ENCODE measurements around the gene SLIT1. TPM values are rescaled to one million over a fixed set of nuclear protein-coding genes. Genes with fewer than 3 reads are reported as not detected.

Gene SLIT1
- total RNA-seq, 4 donors from 2014 or later = 0.28 to 1.7 TPM; not detected in 2

GRCh38 chr10:97047788-97048187 lies 138.0 kb downstream of the SLIT1 start:
- TF ChIP-seq POLR2A (IDR thresholded peaks at IDR 0.05) (no peak), CTCF (IDR thresholded peaks at IDR 0.05) (no peak)
- no peaks in the 10 kb centered on the region for H3K27me3 ChIP-seq
- H3K9me3 ChIP-seq = no peaks in the 10 kb centered on the region
- H3K4me1 ChIP-seq = no peaks in the 10 kb centered on the region
- DNase-seq = no peak
- no peaks in the 10 kb centered on the region for H3K36me3 ChIP-seq
- no peak overlapping the region for H3K4me3 ChIP-seq
- H3K27ac ChIP-seq = no peak overlapping the region

GRCh38 chr10:97047083-97047736 lies 138.5 kb downstream of the SLIT1 start:
- Histone ChIP-seq H3K36me3 (no peaks in the 10 kb centered on the region), H3K4me1 (no peaks in the 10 kb centered on the region), H3K9me3 (no peaks in the 10 kb centered on the region), H3K4me3 (no peak overlapping the region), H3K27me3 (no peaks in the 10 kb centered on the region), H3K27ac (no peak overlapping the region)
- DNase-seq = no peak
- TF ChIP-seq POLR2A (IDR thresholded peaks at IDR 0.05) = no peak
- TF ChIP-seq CTCF (IDR thresholded peaks at IDR 0.05) = no peak

GRCh38 chr10:97046456-97047082 lies 139.2 kb downstream of the SLIT1 start:
- TF ChIP-seq POLR2A (IDR thresholded peaks at IDR 0.05) (no peak), CTCF (IDR thresholded peaks at IDR 0.05) (no peak)
- no peaks in the 10 kb centered on the region for H3K36me3 ChIP-seq
- no peaks in the 10 kb centered on the region for H3K4me1 ChIP-seq
- H3K4me3 ChIP-seq = no peak overlapping the region
- no peaks in the 10 kb centered on the region for H3K27me3 ChIP-seq
- no peak for DNase-seq
- no peaks in the 10 kb centered on the region for H3K9me3 ChIP-seq
- no peak overlapping the region for H3K27ac ChIP-seq

- H3K36me3 ChIP-seq = no peaks in the 10 kb centered on the region
- H3K27ac ChIP-seq = no peak overlapping the region
- TF ChIP-seq POLR2A (IDR thresholded peaks at IDR 0.05) (no peak), CTCF (IDR thresholded peaks at IDR 0.05) (no peak)
- no peak overlapping the region for H3K4me3 ChIP-seq
- no peak for DNase-seq
- H3K9me3 ChIP-seq = no peaks in the 10 kb centered on the region
- no peaks in the 10 kb centered on the region for H3K27me3 ChIP-seq
- no peaks in the 10 kb centered on the region for H3K4me1 ChIP-seq
Observed at GRCh38 chr10:97043563-97043855, 142.2 kb downstream of the SLIT1 start.

GRCh38 chr10:97042716-97043562 lies 142.8 kb downstream of the SLIT1 start:
- no peak for DNase-seq
- Histone ChIP-seq H3K9me3 (no peaks in the 10 kb centered on the region), H3K4me1 (peaks cover 0 to 2% (median 0%) of the 10 kb centered on the region in 4 donors), H3K27ac (no peak overlapping the region), H3K27me3 (no peaks in the 10 kb centered on the region), H3K4me3 (no peak overlapping the region), H3K36me3 (no peaks in the 10 kb centered on the region)
- TF ChIP-seq CTCF (IDR thresholded peaks at IDR 0.05) = no peak
- no peak for TF ChIP-seq POLR2A (IDR thresholded peaks at IDR 0.05)
